ENCODE results near the gene REEP5.
"Not testable (repeated sequence)": the region's sequence is repeated elsewhere in the genome, so short reads cannot be mapped to it uniquely, and the experiment has no call there.

The REEP5 gene

GRCh38 chr5:112921833-112922817 is at the start of gene REEP5:
Gene REEP5, minus strand, starts transcription at chr5:112922227. Its CDS starts 37 bp downstream, at chr5:112922190.
- DNase-seq: peak; percentile 74

- DNase-seq: no peak
Observed at GRCh38 chr5:112971276-112971675, 49.2 kb upstream of the REEP5 start.

- no peak for DNase-seq
Observed at GRCh38 chr5:112968411-112969106, 46.5 kb upstream of the REEP5 start.

GRCh38 chr5:112967520-112968083 is 45.6 kb upstream of the REEP5 start:
- no peak for DNase-seq

- DNase-seq: no peak
Observed at GRCh38 chr5:112965733-112966306, 43.8 kb upstream of the REEP5 start.

GRCh38 chr5:112963374-112963733 is 41.3 kb upstream of the REEP5 start:
- not testable (repeated sequence) for DNase-seq

- DNase-seq: no peak
Observed at GRCh38 chr5:112960863-112961504, 39.0 kb upstream of the REEP5 start.

- no peak for DNase-seq
Observed at GRCh38 chr5:112960315-112960714, 38.3 kb upstream of the REEP5 start.

GRCh38 chr5:112959872-112960271 is 37.8 kb upstream of the REEP5 start:
- not testable (repeated sequence) for DNase-seq

- no peak for DNase-seq
Observed at GRCh38 chr5:112958093-112959088, 36.4 kb upstream of the REEP5 start.

- no peak for DNase-seq
Observed at GRCh38 chr5:112957036-112957808, 35.2 kb upstream of the REEP5 start.

- DNase-seq: no peak
Observed at GRCh38 chr5:112956606-112957005, 34.6 kb upstream of the REEP5 start.

- DNase-seq: no peak
Observed at GRCh38 chr5:112951124-112951702, 29.2 kb upstream of the REEP5 start.

GRCh38 chr5:112948458-112948857 is 26.4 kb upstream of the REEP5 start:
- no peak for DNase-seq

GRCh38 chr5:112940670-112941069 is 18.6 kb upstream of the REEP5 start:
- no peak for DNase-seq

GRCh38 chr5:112938286-112938685 is 16.3 kb upstream of the REEP5 start:
- DNase-seq: no peak

GRCh38 chr5:112935675-112936074 is 13.6 kb upstream of the REEP5 start:
- no peak for DNase-seq

GRCh38 chr5:112934366-112934663 is 12.3 kb upstream of the REEP5 start:
- no peak for DNase-seq

- DNase-seq: no peak
Observed at GRCh38 chr5:112933651-112934365, 11.8 kb upstream of the REEP5 start.

GRCh38 chr5:112933105-112933504 is 11.1 kb upstream of the REEP5 start:
- no peak for DNase-seq

Measured in NCI-H748 treated with DMSO at 0.1 percent for 48 hours (cell line).